Psoas muscle (tissue), 8 donors: Measurements from ENCODE around the gene MSX1. TPM values are rescaled to one million over a fixed set of nuclear protein-coding genes. Genes with fewer than 3 reads are reported as not detected.

Experiments
- ATAC-seq, 4 donors: fragments of 200-7000 bp; cut with Tn5 transposase; one replicate each; pipeline ENCODE4 v1.9.1; 2020; ENCODE audit warnings: moderate library complexity in 3 of 4, mild to moderate bottlenecking in 2 of 4
- DNase-seq, 2 donors: peaks; one replicate each; pipeline ENCODE4 v3.0.0-alpha.2; 2020
- H3K27ac ChIP-seq: fragments of 200-600 bp; one replicate; pipeline ENCODE4 v1.8.0; 2022
- H3K27me3 ChIP-seq, 3 donors: fragments of 200-600 bp in 1 of 3; one replicate each; pipeline versions ENCODE4 v1.6.1 to v1.8.0; 2013 to 2022; ENCODE audit warnings: low read length in 2 of 3, mild to moderate bottlenecking in 2 of 3, moderate library complexity in 1 of 3; ENCODE audit not compliant: insufficient read depth in 3 of 3
- H3K36me3 ChIP-seq, 2 donors: fragments of 200-600 bp in 1 of 2; one replicate each; pipeline versions ENCODE4 v1.6.1 to v1.8.0; 2013 to 2022; ENCODE audit warnings: low read depth in 1 of 2, mild to moderate bottlenecking in 1 of 2, moderate library complexity in 1 of 2; ENCODE audit not compliant: insufficient read depth in 1 of 2
- H3K4me1 ChIP-seq: fragments of 200-600 bp; one replicate; pipeline ENCODE4 v1.8.0; 2022
- H3K4me3 ChIP-seq: fragments of 200-600 bp; one replicate; pipeline ENCODE4 v1.8.0; 2022; ENCODE audit warnings: mild to moderate bottlenecking
- H3K9me3 ChIP-seq: fragments of 200-600 bp; one replicate; pipeline ENCODE4 v1.8.0; 2022
- WGBS, 3 donors: extraction: QIAGEN DNeasy Blood & Tissue Kit; methylation state at CpG; one replicate each; pipeline versions ENCODE4 v1.1.6 to v1.1.7; 2013; 5-methylcytosine and 5-hydroxymethylcytosine counted together
- intact Hi-C, 2 donors: fragments of 100-400 bp; cut with DNase I; formaldehyde crosslinking; loops; one replicate each; pipeline versions ENCODE4 v1.11.0 to v1.14.2; 2022
- polyA plus RNA-seq, 3 donors: library from polyadenylated mRNA; stranded (reverse); fragments of 200-250 nt; gene quantifications; one replicate each; pipeline ENCODE4 v1.2.3, GENCODE V29; 2013
- total RNA-seq, 4 donors: library from RNA; stranded (reverse); fragmentation: NEBNext Ultra II Directional in 2 of 4; extraction: Animal tissue kit (Norgen Biotek cat#: 25700) in 2 of 4; gene quantifications; one replicate each; pipeline versions ENCODE4 v1.2.1 to v1.2.4, GENCODE V29; 2021 to 2023
- TF ChIP-seq, protein P1 (sequence below): fragments of 200-600 bp; IDR thresholded peaks from one replicate; pipeline ENCODE4 v1.8.0; 2022; ENCODE audit warnings: antibody characterized with exemption
- donor health status: healthy with polysubstance abuse.
- donor health status: DM: no; HTN: no; CAD: no; lungs with moderate emphysema.
- donor health status: Bipolar disorder and iron deficiency.
- donor health status: healthy.
- donor health status: DM: yes; HTN: yes; CAD: no.
- donor health status: DM: no; HTN: no; CAD: no.
- donor health status: DM: no; HTN: no; CAD: no.
- donor health status: DM: yes; HTN: yes; CAD: no.

The MSX1 gene
- total and polyA plus RNA-seq, 7 donors, result 1.1 to 3.7 (median 1.7) TPM

DNA sequence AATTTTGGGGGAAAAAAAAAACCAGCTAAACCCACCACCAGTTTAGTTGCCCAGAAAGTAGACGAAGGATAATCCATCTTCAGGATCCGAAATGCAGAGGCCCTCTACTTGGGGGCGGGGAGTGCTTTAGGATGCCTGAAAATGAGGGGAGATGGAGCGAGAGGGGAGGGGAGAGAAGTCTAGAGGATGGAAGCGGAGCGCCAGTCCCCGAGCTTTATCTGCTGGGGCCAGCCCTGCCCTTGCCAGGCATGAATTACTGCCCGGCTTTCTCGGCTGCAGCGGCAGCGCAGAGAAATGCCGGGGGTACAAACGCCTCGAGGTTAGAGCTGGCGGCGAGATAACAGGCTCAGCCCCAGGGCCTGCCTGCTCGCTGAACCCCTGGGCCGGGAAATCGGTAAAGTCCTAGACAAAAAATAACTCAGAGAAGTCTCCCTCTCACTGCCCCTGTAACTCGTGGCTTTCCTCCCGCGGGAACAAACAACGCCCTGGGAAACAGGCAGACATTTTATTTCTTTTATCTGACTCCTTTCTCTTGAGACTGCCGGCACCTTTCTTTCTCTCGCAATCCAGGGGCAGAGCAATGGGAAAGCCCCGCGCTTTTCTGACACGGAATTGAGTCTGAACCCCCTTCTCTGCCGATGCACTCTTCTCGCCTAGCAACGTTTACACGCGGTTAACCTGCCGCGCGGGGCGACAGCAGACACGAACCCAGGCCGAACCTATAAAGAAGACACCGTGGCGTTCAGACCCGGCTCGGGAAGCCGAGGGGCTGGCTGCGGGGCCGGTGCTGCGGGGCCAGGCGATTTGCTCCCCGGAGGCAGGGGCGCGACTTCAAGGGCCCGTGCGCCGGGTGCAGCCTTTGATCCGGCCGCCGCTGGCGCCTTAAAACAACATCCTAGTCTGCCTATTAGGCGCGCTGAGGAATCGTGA is 3.1 kb upstream of the MSX1 start:
- Histone ChIP-seq H3K36me3 (no peaks in the 10 kb centered on the region), H3K27me3 (peaks cover 0 to 100% (median 62%) of the 10 kb centered on the region in 3 donors), H3K4me3 (peak overlapping the region; percentile 55), H3K27ac (no peak overlapping the region), H3K4me1 (peaks cover 12% of the 10 kb centered on the region), H3K9me3 (no peaks in the 10 kb centered on the region)
- DNase-seq, result peak in 1 of 2 donors; percentile 19
- WGBS, 3 donors, result 1 to 2% (median 2%) methylated on average over 59 to 61 of the region's 61 CpGs
- intact Hi-C loops, result loop anchor here (10.0 kb wide), 2 partner anchors 302 to 362 kb away; no protein-coding TSS in a partner anchor
- TF ChIP-seq, protein P1, sequence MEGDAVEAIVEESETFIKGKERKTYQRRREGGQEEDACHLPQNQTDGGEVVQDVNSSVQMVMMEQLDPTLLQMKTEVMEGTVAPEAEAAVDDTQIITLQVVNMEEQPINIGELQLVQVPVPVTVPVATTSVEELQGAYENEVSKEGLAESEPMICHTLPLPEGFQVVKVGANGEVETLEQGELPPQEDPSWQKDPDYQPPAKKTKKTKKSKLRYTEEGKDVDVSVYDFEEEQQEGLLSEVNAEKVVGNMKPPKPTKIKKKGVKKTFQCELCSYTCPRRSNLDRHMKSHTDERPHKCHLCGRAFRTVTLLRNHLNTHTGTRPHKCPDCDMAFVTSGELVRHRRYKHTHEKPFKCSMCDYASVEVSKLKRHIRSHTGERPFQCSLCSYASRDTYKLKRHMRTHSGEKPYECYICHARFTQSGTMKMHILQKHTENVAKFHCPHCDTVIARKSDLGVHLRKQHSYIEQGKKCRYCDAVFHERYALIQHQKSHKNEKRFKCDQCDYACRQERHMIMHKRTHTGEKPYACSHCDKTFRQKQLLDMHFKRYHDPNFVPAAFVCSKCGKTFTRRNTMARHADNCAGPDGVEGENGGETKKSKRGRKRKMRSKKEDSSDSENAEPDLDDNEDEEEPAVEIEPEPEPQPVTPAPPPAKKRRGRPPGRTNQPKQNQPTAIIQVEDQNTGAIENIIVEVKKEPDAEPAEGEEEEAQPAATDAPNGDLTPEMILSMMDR, result no peak
- ATAC-seq, result no peak

DNA sequence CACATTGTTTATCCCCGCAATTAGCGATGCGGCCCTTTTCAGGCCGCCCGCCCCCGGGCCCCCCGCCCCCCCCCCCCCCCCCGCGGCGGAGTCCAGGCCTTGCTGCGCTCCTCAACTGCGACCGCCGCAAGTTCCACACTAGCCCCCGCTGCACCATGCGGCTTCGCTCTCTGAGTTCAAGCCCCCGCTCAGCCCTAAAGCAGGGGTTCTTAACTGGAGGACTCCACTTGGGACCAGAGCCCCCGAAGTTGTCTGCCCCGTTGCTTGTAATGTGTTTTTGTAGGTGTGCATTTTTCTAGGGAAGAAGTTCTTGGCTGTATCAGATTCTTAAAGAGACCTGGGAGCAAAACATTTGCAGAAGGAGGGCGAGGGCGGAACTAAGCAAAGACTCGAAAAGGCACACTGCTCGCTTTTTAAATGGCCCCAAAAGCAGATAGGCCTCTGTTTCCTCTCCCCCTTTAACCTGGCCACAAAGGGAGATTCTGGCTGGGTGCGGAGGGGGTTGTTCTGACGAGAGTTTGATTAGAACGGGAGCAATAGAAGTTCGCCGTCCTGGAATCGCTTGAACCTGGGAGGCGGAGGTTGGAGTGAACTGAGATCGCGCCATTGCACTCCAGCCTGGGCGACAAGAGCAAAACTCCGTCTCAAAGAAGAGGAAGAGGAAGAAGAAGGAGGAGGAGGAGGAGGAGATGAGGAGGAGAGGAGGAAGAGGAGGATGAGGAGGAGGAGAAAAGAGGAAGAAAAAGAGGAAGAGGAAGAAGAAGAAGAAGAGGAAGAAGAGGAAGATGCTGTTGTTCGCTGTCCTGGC is 2.3 kb upstream of the MSX1 start:
- H3K9me3 ChIP-seq, result no peaks in the 10 kb centered on the region
- peaks cover 12% of the 10 kb centered on the region for H3K4me1 ChIP-seq
- no peaks in the 10 kb centered on the region for H3K36me3 ChIP-seq
- H3K27ac ChIP-seq, result no peak overlapping the region
- intact Hi-C loops, result loop anchor here (10.0 kb wide), 2 partner anchors 302 to 362 kb away; no protein-coding TSS in a partner anchor
- ATAC-seq, result no peak
- DNase-seq, result peak in 1 of 2 donors; percentile 33
- TF ChIP-seq, protein P1, result no peak
- peak overlapping the region; percentile 55 for H3K4me3 ChIP-seq
- 16 to 21% (median 21%) methylated on average over 25 to 36 of the region's 36 CpGs for WGBS, 3 donors
- peaks cover 0 to 100% (median 60%) of the 10 kb centered on the region in 3 donors for H3K27me3 ChIP-seq

DNA sequence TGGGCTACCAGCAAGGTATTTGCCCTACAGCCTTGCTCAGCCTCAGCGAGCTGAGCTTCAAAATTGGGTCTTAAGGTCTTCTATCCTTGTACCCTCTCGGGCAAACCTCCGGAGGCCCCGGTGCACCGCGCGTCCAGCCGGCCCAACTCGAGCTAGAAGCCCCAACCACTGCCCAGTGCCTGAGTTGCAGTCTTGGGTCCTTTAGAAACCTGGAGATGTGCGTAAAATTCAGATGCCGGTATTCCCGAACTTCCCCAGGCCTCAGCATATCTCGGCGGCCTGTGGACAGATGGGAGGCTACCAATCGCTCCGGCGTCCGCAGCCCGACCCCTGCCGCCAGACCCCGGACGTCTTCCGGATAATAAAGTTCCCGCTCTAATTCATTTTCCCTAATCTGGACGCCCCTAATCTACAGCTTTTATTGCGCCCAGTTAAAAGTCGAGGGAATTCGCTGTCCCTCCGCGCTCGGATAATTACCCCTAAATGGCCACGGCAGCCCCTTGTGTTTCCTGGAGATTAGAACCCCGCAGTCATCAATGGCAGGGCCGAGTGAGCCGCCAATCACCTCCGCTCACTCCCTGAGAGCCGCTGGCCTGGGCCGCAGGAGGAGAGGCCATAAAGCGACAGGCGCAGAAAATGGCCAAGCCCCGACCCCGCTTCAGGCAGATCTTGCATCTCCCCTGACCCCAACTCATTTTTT is 1.5 kb upstream of the MSX1 start:
- H3K4me3 ChIP-seq, result no peak overlapping the region
- H3K27ac ChIP-seq, result no peak overlapping the region
- H3K36me3 ChIP-seq, result peaks cover 0 to 6% of the 10 kb centered on the region in 2 donors
- no peak for ATAC-seq
- WGBS, 3 donors, result 15 to 20% (median 19%) methylated on average over 42 of the region's 42 CpGs
- no peaks in the 10 kb centered on the region for H3K9me3 ChIP-seq
- intact Hi-C loops, result loop anchor here (10.0 kb wide), 2 partner anchors 303 to 363 kb away; no protein-coding TSS in a partner anchor
- peaks cover 0 to 100% (median 64%) of the 10 kb centered on the region in 3 donors for H3K27me3 ChIP-seq
- DNase-seq, result peak in 1 of 2 donors; percentile 32
- TF ChIP-seq, protein P1, result no peak
- peaks cover 12% of the 10 kb centered on the region for H3K4me1 ChIP-seq
